ENCODE results near the gene CEP131. TPM values are rescaled to one million over a fixed set of nuclear protein-coding genes. Genes with fewer than 3 reads are reported as not detected.

The CEP131 gene
- total RNA-seq, 1 donor from 2014 or later, result 6.1 TPM

- H3K4me3 ChIP-seq, result no peak overlapping the region
- DNase-seq (ENCODE audit: extremely low spot score in 2 of 2), result no peak
- no peaks in the 10 kb centered on the region for H3K36me3 ChIP-seq
- no peaks in the 10 kb centered on the region for H3K27me3 ChIP-seq
- H3K27ac ChIP-seq, result no peak overlapping the region
- peaks cover 13% of the 10 kb centered on the region for H3K4me1 ChIP-seq
- TF ChIP-seq POLR2AphosphoS5 (IDR thresholded peaks at IDR 0.05; ENCODE audit: insufficient read depth in 1 of 2, low read depth in 1 of 2) (no peak), POLR2A (IDR thresholded peaks at IDR 0.05) (no peak), CTCF (IDR thresholded peaks at IDR 0.05) (no peak)
- intact Hi-C loops (cut with DNase I), result no loop called here
- H3K9me3 ChIP-seq, result no peaks in the 10 kb centered on the region
These were observed 58.9 kb downstream of the CEP131 start for GRCh38 chr17:81163703-81164370.

- intact Hi-C loops (cut with DNase I), result no loop called here
- no peaks in the 10 kb centered on the region for H3K36me3 ChIP-seq
These were observed 59.6 kb downstream of the CEP131 start for GRCh38 chr17:81163051-81163695.

GRCh38 chr17:81162491-81162890 lies 60.3 kb downstream of the CEP131 start:
- no peaks in the 10 kb centered on the region for H3K9me3 ChIP-seq
- DNase-seq (ENCODE audit: extremely low spot score in 2 of 2), result no peak
- no peak overlapping the region for H3K27ac ChIP-seq
- TF ChIP-seq POLR2AphosphoS5 (IDR thresholded peaks at IDR 0.05; ENCODE audit: insufficient read depth in 1 of 2, low read depth in 1 of 2) (no peak), POLR2A (IDR thresholded peaks at IDR 0.05) (no peak), CTCF (IDR thresholded peaks at IDR 0.05) (no peak)
- intact Hi-C loops (cut with DNase I), result no loop called here
- no peak overlapping the region for H3K4me3 ChIP-seq
- H3K36me3 ChIP-seq, result no peaks in the 10 kb centered on the region
- H3K27me3 ChIP-seq, result no peaks in the 10 kb centered on the region
- H3K4me1 ChIP-seq, result peaks cover 13% of the 10 kb centered on the region

More at GRCh38 chr17:81163051-81163695, 59.6 kb downstream of the CEP131 start:
- no peak overlapping the region for H3K27ac ChIP-seq
- peaks cover 13% of the 10 kb centered on the region for H3K4me1 ChIP-seq
- TF ChIP-seq CTCF (IDR thresholded peaks at IDR 0.05) (no peak), POLR2AphosphoS5 (IDR thresholded peaks at IDR 0.05; ENCODE audit: insufficient read depth in 1 of 2, low read depth in 1 of 2) (no peak), POLR2A (IDR thresholded peaks at IDR 0.05) (no peak)
- H3K27me3 ChIP-seq, result no peaks in the 10 kb centered on the region
- H3K4me3 ChIP-seq, result no peak overlapping the region
- DNase-seq (ENCODE audit: extremely low spot score in 2 of 2), result no peak
- no peaks in the 10 kb centered on the region for H3K9me3 ChIP-seq

- H3K36me3 ChIP-seq, result no peaks in the 10 kb centered on the region
- H3K27ac ChIP-seq, result no peak overlapping the region
- intact Hi-C loops (cut with DNase I), result no loop called here
- DNase-seq (ENCODE audit: extremely low spot score in 2 of 2), result no peak
- no peak overlapping the region for H3K4me3 ChIP-seq
- H3K27me3 ChIP-seq, result no peaks in the 10 kb centered on the region
- no peaks in the 10 kb centered on the region for H3K9me3 ChIP-seq
- TF ChIP-seq CTCF (IDR thresholded peaks at IDR 0.05), result no peak
- no peak for TF ChIP-seq POLR2A (IDR thresholded peaks at IDR 0.05)
- TF ChIP-seq POLR2AphosphoS5 (IDR thresholded peaks at IDR 0.05; ENCODE audit: insufficient read depth in 1 of 2, low read depth in 1 of 2), result no peak
- H3K4me1 ChIP-seq, result peaks cover 13% of the 10 kb centered on the region
These were observed 60.8 kb downstream of the CEP131 start for GRCh38 chr17:81161972-81162371.

- Histone ChIP-seq H3K9me3 (no peaks in the 10 kb centered on the region), H3K36me3 (no peaks in the 10 kb centered on the region), H3K27me3 (no peaks in the 10 kb centered on the region), H3K4me1 (peaks cover 13% of the 10 kb centered on the region), H3K4me3 (no peak overlapping the region), H3K27ac (no peak overlapping the region)
- DNase-seq (ENCODE audit: extremely low spot score in 2 of 2), result no peak
- intact Hi-C loops (cut with DNase I), result no loop called here
- TF ChIP-seq CTCF (IDR thresholded peaks at IDR 0.05), result no peak
- TF ChIP-seq POLR2A (IDR thresholded peaks at IDR 0.05), result no peak
- no peak for TF ChIP-seq POLR2AphosphoS5 (IDR thresholded peaks at IDR 0.05; ENCODE audit: insufficient read depth in 1 of 2, low read depth in 1 of 2)
These were observed 61.2 kb downstream of the CEP131 start for GRCh38 chr17:81161536-81161935.

Data from vagina (tissue), 2 donors.